Vagina (tissue), 2 donors: ENCODE results near the gene LTO1.

Source experiments
- POLR2A ChIP-seq, 2 donors: fragments of 450-650 bp; IDR thresholded peaks; one replicate each; pipeline ENCODE4 v1.6.1; 2017; ENCODE audit warnings: antibody characterized with exemption in 2 of 2, mild to moderate bottlenecking in 2 of 2, moderate library complexity in 2 of 2
- POLR2AphosphoS5 ChIP-seq, 2 donors: sonication (generic); formaldehyde crosslinking; IDR thresholded peaks; one replicate each; pipeline ENCODE4 v1.9.0; 2017; ENCODE audit warnings: antibody characterized with exemption in 2 of 2, mild to moderate bottlenecking in 2 of 2, low read depth in 1 of 2; ENCODE audit not compliant: insufficient read depth in 1 of 2
- TF ChIP-seq, protein P1 (sequence below), 3 experiments: fragments of 450-650 bp in 2 of 3; fragments of 200-600 bp in 1 of 3; sonication (generic) in 1 of 3; IDR thresholded peaks; one replicate each; pipeline ENCODE4 v1.5.1; 2017 to 2019; ENCODE audit warnings: antibody characterized with exemption in 3 of 3, mild to moderate bottlenecking in 2 of 3, moderate library complexity in 2 of 3

DNA sequence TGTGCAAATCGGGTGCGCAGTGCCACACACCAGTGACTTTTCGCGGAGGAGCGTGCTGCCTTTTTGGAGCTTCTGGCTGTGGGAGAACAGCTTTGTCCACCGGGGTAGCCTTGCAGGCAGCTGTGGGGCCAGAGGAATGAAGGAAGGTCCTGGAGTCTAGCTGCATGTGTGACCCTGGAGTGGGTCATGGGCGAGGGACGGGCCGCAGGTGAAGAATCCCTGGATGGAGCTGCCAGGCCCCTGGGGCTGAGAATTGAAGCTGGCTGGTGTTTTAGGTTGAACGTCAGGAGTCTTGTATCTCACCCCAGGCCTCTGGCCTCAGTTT, 25.6 kb downstream of the LTO1 start:
- no peak for TF ChIP-seq POLR2A (IDR thresholded peaks at IDR 0.05)
- TF ChIP-seq, protein P1, sequence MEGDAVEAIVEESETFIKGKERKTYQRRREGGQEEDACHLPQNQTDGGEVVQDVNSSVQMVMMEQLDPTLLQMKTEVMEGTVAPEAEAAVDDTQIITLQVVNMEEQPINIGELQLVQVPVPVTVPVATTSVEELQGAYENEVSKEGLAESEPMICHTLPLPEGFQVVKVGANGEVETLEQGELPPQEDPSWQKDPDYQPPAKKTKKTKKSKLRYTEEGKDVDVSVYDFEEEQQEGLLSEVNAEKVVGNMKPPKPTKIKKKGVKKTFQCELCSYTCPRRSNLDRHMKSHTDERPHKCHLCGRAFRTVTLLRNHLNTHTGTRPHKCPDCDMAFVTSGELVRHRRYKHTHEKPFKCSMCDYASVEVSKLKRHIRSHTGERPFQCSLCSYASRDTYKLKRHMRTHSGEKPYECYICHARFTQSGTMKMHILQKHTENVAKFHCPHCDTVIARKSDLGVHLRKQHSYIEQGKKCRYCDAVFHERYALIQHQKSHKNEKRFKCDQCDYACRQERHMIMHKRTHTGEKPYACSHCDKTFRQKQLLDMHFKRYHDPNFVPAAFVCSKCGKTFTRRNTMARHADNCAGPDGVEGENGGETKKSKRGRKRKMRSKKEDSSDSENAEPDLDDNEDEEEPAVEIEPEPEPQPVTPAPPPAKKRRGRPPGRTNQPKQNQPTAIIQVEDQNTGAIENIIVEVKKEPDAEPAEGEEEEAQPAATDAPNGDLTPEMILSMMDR (IDR thresholded peaks at IDR 0.05) = no peak
- no peak for TF ChIP-seq POLR2AphosphoS5 (IDR thresholded peaks at IDR 0.05; ENCODE audit: insufficient read depth in 1 of 2, low read depth in 1 of 2)
